Measurements from ENCODE around the gene EML6.

EML6 gene

DNA sequence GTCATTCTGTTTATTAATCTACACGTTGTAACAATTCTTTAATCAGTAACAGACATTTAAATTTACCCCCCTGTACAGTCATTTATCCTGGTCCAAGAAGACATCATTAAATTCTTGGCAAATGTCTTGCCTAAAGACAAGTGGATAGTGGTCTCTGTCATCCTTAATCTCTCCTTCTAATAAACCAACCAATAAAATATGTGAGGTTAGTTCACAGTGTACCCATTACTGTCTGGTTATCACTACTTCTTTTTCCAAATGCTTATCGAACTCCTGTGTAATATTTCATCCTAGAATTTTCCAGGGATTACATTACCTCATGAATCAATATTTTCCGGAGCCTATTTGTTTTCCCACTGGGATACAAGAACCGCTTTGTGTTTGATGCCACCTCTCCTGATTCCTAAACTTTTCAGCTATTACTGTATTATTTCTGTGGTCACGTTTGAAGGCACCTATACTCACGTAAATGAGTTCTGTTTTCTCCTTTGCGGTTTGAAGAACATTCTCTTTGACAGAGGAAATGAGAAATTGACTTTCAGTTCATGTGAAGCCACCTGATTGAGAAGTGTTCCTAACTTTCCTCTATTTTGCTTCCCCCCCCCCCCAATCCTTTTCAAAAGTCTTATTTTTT lies 195.3 kb downstream of the EML6 start:
- FAIRE-seq = no peak

- no peak for FAIRE-seq
These were observed 197.2 kb downstream of the EML6 start for GRCh38 chr2:54920660-54921059.

GRCh38 chr2:54924121-54924520 lies 200.7 kb downstream of the EML6 start:
- FAIRE-seq = no peak

DNA sequence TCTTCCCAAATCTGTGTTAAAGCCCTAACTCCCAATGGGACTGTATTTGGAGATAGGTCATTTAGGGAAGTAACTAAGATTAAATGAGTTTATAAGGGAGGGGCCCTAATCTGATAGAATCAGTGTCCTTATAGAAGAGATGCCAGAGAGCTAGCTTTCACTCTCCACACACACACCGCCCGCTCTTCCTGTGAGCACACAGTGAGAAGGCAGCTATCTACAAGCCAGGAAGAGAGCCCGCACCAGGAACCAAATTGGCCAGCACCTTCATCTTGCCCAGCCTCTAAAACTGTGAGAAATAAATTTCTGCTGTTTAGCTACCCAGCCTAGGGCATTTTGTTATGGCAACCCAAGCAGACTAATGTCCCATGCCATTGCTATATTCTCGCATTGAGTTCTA lies 201.6 kb downstream of the EML6 start:
- no peak for FAIRE-seq

DNA sequence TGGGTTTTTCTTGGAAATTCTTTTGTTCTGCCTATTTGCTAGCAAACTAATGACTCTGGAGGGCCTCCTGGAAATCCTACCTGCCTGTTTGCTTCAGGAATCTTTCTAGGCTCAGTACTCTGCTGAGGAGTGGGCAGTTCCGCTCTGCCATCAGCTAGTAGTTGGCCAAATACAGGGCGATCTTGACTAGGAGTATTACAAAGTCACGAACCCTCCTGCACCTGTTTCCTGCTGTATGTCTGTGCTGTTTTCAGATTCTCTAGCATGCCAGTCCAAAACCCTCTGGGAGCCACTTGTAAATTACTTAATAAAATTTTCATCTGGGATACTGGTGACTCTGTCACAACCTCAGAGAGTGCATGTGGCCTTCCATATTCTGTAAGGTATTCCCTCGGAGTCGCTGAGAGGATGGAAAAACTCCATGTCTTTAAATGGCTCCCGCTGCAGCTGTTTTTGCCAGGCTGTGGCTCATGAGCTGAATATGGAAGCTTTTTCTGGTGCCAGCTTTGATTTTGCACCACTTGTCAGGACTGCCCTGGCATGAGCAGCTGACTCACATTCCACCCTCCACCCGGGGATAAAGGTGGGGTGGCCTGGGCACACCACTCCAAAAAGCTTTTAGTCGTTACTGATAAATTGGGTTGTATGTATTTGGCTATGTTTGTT lies 203.8 kb downstream of the EML6 start:
- no peak for FAIRE-seq

- FAIRE-seq = no peak
These were observed 204.5 kb downstream of the EML6 start for GRCh38 chr2:54927751-54928615.

GRCh38 chr2:54928719-54929118 lies 205.3 kb downstream of the EML6 start:
- FAIRE-seq = no peak

DNA sequence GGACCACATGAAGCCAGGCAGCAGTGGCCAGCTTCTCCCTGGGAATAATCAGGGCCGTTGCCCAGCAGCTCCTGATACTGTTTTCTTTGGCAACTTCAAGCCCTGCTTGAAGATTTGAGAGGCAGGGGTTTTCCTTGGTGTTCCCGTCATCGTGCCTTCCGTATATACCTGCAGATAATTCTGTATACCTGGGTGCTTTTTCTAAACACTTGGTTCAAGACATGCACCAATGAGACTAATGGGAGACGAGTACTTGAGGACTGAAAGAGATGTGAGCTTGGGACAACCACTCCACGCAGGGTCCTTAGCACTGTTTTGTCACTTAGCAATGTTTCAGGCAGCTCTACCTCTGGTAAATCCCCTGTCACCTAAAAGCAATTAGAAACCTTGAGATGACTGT lies 208.0 kb downstream of the EML6 start:
- FAIRE-seq = no peak

- FAIRE-seq = no peak
These were observed 211.9 kb downstream of the EML6 start for GRCh38 chr2:54935389-54935788.

GRCh38 chr2:54936766-54937165 lies 213.3 kb downstream of the EML6 start:
- no peak for FAIRE-seq

GRCh38 chr2:54939446-54940118 lies 216.1 kb downstream of the EML6 start:
- FAIRE-seq = no peak

- FAIRE-seq = no peak
These were observed 217.3 kb downstream of the EML6 start for GRCh38 chr2:54940723-54941122.

DNA sequence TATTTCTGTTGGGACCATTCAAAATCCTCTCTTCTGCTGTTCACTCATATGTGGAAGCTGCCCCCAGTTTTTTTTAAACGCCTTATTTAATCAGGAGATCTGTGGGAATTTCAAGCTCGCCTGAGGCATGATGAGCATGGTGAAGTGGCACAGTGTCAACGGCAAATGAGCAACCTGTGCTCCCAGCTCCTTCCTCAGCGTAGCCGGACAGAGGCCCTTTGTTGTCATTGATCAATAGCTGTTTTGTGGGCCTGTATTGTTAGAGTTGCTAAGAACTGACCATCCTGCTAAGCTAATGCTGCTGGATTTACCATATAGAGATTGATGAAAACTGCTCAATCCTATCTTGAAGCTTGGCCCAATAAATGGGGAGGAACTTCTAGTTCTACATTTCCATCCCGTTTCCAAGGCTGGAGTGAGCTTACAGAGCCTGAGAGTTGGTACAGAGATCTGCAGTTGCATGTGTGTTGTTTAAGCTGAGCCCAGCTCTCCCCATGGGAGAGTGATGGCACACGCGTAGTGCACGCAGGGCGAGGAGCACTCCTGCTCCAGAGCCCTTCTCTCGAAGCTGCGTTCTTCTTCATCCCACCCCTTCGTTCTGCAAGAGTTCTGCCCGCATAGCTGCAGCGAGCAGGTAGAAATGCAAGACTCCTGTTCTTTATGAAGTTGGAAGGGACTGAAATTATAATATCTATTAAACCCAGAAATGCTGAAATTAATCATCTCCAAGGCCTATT lies 218.0 kb downstream of the EML6 start:
- no peak for FAIRE-seq

DNA sequence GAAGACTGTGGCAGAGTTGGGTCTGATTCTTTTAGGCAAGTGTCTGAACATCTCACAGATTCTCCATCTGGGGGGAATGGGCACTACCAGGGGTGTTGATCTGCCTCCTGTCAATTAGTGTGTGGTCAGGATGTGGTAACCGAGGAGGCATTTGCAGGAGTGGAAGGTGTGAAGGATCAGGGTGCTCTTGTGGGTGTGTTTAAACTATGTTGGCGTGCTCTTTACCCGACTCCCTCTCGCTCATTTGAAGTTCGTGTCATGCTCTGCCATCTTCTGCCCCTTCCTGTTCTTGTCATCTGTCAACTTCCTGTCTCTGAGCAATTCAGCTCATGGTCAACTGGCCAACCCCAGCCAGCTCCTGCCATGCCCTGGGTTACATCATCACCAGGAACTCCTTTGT lies 218.9 kb downstream of the EML6 start:
- no peak for FAIRE-seq

DNA sequence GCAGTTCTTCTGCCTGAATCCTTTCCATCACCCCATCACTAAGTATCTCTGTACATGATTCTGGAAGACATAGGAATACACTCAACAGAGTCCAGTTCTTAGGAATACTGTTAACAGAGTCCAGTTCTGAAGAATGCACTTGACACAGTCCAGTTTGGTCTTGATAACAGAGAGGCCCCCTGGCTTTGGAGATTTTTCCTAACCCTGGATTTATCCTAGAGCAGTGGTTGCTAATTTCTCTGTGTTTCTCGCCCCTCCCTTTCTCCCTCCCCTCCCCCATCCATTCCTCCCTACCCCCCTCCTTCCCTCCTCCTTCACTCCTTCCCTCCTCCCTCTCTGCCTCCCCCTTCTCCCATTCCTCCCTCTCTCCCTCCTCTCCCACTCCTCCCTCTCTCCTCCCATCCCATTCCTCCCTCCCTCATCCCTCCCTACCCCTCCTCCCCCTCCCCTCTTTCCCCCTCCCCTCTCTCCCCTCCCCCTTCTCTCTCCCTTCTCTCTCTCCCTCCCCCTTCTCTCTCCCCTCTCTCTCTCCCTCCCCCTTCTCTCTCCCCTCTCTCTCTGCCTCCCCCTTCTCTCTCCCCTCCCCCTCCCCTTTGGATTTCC lies 221.4 kb downstream of the EML6 start:
- FAIRE-seq = no peak

DNA sequence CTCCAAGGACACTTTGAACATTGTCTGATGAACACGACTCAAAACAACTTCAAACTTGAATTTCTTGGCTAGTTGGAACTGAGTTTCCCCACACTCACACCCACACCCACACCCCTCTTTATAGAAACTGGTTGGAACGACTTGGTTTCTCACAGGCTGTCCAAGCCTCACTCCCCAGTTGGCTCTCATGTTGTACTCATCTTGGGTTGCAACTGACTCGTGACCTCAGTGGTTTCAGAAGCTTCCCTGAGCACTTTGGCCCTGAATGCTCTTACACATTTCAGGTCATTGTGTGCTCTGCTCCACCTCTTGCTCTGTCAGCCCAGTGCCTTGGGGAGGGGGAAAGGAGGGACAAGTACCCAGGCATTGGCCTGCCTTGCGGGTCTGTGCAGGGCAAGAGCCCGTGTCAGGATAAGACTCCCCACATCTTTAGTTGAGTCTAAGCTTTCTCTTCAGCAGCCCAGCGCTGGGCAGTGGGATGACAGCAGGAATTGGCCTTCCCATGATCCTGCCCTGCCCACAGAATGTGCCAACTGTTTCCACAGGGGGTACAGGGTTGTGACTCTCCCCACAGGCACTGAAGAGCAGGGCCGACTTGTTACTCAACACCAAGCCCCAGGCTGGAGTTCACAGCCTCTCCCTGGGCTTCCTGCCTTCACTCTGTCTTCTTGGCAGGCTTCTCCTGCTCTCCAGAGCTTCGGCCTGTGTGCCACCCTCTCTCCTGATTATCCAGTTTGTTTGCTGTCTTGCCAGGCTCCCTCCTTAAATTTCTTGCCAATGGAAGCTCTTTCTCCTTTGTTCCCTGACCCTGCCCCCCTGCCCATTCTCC lies 222.1 kb downstream of the EML6 start:
- no peak for FAIRE-seq

DNA sequence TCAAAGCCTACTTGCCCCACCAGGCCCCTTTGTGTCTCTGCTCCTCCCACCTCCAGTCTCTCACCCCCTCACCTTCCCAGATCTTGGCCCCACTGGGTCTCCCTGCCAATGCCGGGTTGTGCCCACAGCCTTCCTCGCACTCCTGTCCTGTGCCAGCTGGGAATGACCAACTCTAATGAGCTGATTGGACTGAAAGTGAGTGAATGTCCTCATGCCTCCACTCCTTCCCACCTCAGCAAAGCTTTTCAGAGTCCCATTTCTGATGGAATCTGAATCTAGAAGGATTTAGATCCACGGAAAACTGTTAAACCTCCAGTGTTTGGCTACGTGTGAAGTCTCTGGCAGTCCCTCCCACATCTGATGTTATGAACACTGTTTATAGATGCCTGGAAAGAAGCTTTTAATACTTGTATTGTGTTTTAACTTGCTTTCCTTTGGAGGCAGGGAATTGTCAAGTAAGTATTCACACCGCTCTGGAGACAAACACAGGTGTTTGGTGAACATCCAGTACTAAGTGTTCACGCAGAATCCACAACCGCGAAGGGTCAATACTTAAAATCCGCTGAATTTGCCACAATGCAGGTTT lies 222.9 kb downstream of the EML6 start:
- FAIRE-seq = no peak

DNA sequence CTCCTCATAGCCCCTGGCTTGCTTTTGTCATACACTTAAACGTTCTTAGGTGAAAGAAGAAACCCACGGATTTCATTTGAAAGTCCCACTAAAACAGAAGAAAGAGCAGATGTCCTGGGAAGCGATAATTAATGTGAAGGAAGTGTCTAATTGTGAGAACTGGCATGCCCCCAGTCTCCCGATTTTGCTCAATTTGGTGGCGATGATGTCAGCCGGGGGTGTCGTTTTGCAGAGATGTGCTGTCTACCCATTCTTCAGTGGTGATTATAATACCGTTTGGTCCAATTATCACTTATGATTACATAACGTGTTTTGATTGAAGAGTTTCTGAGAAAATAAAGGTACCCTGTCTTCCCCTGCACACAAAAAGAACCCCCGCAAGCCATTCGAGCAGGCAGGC lies 223.7 kb downstream of the EML6 start:
- FAIRE-seq = no peak

GRCh38 chr2:54947646-54948045 lies 224.2 kb downstream of the EML6 start:
- no peak for FAIRE-seq

GRCh38 chr2:54948120-54948519 lies 224.7 kb downstream of the EML6 start:
- no peak for FAIRE-seq

DNA sequence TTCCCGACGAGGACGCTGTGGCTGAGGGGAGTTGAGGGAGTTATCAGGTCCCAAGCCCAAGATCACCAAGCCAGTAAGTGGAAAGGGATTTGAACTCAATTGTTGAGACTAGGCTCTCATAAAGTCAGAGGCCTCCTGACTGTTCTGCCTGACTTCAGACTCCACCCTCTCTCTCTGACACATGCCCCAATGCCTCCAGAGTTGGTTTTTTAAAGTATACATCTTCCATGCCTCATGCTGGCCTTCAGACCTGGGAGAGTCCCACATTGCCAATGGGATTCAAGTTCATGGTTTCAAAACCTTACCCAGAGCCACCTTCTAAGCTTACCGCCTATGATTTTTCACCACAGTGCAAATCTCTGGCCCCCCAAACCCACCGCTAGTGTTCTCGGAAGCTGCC lies 226.0 kb downstream of the EML6 start:
- no peak for FAIRE-seq
